SK-N-DZ (cell line): ENCODE data around the gene HSF2.

ENCODE experiments used
- DNase-seq: peaks from one replicate; pipeline ENCODE4 v3.0.0-alpha.2; 2015; ENCODE audit warnings: low spot score

Gene HSF2

DNA sequence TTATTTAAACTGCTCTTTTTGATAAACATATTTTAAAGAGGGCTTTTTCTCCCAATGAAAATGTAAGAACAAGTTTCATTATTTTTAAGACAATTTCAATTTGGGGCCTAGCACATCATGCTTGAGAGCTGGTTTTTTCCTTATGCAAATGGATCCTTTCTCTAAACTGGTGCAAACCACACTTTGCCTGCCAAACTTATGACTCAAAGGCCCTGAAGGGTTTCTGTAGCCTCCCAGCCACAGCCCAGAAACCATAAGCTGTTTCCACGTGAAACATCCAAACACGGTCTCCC, 451 bp upstream of the HSF2 start:
- no peak for DNase-seq

DNA sequence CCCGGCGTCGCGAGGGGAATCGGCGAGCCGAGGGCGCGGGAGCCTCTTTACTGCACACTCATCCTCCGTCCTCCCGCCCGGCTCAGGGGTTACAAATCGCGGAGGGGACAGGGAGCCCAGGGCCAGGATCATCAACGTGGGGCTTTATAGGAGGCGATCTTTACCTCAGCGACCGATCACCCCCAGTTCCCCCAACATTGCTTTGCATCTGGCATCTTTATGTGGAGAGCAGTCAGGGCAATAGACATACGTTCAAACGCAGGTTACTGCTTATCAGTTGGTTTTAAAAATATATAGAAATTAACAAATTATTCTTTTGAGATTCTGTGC, 634 bp downstream of the HSF2 start:
- DNase-seq, result no peak

GRCh38 chr6:122400462-122401089, 1.1 kb downstream of the HSF2 start:
- DNase-seq, result no peak

DNA sequence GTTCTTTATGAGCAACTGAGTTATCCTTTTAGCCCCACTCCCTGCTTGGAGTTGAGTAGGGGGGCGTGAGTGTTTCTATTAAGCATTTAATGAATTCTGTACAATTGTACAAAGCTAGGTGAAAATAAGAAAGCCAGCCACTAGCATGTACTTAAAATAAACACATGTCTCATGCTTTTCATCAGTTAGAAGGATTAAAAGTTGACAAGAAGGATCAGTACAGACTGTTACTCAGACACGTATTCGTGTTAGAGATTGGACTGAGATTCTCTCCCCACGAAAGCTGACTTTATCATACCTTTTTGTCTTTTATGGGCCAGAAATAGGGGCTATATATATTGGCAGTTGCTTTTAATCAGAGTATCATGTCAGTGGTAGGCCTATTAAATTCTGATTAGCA, 1.7 kb downstream of the HSF2 start:
- DNase-seq, result no peak

DNA sequence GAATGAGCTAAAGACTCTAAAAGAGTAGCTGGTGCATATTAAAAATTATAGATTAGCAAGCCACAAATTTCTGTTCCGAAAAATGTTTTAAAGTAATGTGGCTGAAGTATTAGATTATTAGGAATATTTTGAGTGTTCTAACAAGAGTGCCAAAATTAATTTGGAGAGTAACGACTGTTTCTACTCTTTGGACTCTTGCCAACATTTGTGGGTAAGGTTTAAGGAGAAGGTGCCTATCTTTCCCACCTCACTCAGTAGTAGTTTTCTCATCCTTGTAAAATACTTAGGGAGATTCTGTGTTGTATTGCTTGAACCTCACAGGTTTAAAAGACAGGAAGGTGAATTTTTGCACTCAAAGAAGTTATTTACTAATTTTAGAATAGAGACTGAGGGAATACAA, 5.0 kb downstream of the HSF2 start:
- DNase-seq, result no peak

- no peak for DNase-seq
Measured at GRCh38 chr6:122405417-122405816, 6.0 kb downstream of the HSF2 start.

- no peak for DNase-seq
Measured at GRCh38 chr6:122406187-122406586, 6.7 kb downstream of the HSF2 start.

GRCh38 chr6:122407712-122408111, 8.3 kb downstream of the HSF2 start:
- DNase-seq, result peak; percentile 36

- DNase-seq, result no peak
Measured at GRCh38 chr6:122408240-122408639, 8.8 kb downstream of the HSF2 start.

- no peak for DNase-seq
Measured at GRCh38 chr6:122408702-122409458, 9.4 kb downstream of the HSF2 start.

DNA sequence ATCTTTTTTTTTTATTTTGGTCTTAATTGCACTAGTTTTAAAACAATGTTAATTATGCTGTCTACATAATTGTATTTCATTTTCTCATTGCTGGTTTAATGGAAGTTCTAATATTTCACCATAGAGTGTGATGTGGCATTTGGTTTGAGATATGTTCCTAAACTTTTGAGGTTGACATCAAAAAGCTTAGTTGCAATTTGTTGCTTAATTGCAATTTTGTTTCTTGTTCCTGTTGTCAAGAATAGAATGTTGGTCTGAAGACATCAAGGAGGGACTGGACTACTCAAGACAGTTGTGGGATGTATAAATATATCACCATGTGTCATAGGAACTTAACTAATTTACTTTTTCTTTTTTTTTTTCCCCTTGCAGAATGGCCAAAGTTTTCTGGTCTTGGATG, 12.5 kb downstream of the HSF2 start:
- DNase-seq, result no peak

DNA sequence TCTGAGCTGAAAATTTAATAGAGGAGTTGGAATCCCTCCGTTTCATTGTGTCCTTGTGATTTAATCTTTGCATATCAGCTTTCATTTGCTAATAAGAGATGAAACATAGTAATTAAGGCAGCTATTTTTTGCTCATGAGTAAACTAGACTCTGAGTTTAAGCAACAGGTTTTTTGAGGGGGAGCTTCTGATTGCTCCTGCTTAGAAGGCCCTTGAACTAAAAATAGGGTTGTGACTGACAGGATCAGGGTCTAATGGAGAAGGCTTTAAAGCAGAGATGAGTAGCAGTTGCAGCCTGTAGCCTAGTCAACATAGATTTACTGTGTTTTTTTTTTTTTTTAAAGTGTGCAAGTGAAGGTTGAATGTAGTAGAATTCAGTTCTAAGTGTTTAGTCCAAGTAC, 17.4 kb downstream of the HSF2 start:
- no peak for DNase-seq

DNA sequence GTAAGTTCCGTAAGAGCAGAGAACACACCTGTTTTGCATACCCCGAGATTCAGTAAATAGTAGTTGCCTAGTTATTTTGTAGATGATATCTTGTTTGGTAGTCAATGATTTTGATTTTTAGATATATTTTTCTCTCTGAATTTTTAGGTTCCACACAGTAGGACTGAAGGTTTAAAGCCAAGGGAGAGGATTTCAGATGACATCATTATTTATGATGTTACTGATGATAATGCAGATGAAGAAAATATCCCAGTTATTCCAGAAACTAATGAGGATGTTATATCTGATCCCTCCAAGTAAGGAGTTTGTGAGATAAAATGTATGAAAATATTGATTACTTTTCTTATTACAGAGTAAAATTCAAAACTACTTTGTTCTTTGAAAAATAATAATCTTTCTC, 22.6 kb downstream of the HSF2 start:
- no peak for DNase-seq

DNA sequence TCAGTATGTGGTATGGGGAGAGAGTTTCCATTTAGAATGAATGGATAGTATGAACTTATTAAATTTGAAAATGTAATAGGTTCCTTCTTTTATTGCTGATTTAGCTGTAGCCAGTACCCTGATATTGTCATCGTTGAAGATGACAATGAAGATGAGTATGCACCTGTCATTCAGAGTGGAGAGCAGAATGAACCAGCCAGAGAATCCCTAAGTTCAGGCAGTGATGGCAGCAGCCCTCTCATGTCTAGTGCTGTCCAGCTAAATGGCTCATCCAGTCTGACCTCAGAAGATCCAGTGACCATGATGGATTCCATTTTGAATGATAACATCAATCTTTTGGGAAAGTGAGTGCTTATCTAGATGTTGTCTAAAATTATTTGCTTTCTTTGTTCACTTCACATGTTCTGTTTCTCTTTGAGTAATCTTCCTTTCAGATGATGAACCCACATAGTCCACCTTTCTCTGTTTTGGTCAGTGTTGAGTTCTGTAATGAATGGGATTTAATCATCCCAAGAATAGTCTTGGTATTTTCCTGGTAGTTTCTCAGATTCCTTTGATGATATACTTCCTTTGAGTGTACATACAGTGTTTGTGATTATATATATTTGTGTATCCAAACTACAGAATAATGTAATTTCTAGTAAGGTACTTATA, 23.3 kb downstream of the HSF2 start:
- DNase-seq, result no peak

DNA sequence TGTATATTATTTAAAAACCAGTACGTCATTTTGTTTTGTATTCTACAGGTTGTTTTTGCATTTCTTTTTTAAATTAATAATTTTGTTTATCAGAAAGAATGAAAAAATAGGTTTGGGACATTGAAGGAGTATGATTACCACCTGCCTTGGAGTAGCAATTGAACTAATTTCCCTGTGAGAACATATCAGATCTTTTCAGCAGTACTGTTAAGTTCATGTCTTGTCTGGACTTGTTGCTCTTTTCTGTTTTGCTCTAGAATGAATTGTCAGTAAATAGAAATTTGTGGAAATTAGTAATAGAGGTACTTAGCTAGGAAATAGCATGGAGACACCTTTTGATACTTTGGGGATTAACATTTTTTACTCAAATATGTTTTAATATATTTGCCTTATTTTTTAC, 24.3 kb downstream of the HSF2 start:
- DNase-seq, result no peak

DNA sequence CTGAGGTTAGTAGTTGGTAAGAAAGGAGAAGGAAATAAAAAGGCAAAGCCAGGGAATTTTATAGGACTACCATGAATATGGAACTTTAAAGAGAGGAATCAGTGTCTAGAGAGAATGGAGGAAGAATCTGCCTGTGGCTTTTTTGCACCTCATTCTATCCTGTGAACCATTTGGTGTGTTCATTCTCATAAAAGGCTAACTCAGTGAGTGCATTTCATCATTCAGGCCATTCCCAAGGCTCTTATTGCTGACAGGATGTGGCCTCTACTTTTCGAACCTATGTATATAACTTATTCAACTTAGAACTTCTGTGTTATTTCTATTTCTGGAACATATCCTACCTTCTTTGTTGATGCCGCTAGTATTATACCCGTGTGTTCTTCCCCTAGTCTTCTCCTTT, 27.1 kb downstream of the HSF2 start:
- DNase-seq, result no peak

DNA sequence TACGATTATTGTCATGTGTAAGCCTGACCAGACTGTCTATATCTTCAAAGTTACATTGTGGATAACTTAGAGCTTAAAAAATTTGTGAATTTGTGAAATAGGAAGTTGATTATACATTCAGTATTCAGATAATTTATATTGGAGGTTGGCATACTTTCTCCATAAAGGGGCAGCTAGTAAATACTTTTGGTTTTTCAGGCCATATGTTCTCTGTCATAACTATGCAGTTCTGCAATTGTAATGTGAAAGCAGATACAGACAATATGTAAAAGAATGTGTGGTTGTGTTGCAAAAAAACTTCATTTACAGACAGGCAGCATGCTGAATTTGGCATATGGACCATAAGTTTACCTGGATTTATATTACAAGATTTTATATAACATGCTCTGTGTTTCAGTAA, 29.3 kb downstream of the HSF2 start:
- no peak for DNase-seq

DNA sequence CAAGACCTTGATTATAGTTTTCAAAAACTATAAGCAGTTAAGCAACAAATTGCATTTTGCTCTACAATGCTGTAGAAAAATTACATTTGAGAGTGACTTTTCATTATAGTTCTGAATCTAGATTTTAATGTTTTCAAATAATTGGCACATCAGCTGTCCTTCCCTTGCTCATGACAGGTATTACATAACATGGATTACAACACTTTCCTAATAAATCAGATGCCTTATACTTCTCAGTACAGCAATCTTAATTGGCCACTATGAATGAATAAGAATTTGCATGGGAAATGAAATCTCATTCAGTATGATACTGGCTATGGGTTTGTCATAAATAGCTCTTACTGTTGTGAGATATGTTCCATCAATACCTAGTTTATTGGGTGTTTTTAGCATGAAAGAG, 29.9 kb downstream of the HSF2 start:
- no peak for DNase-seq

GRCh38 chr6:122431780-122432179, 32.3 kb downstream of the HSF2 start:
- DNase-seq, result no peak

- no peak for DNase-seq
Measured at GRCh38 chr6:122432816-122433215, 33.4 kb downstream of the HSF2 start.

DNA sequence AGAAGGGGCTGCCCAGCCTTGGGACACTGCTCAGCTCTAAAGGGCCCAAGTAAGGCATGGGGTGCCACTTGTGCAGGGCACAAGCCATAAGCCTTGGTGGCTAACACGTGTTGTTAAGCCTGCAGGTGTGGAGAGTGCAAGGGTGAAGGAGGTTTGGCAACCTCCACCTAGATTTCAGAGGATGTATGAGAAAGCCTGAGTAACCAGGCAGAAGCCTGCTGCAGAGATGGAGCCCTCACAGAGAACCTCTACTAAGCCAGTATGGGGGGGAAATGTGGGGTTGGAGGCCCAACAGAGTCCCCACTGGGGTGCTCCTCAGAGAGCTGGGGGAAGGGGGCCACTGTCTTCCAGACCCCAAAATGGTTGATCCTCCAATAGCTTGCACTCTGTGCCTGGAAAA, 39.5 kb downstream of the HSF2 start:
- DNase-seq, result no peak

DNA sequence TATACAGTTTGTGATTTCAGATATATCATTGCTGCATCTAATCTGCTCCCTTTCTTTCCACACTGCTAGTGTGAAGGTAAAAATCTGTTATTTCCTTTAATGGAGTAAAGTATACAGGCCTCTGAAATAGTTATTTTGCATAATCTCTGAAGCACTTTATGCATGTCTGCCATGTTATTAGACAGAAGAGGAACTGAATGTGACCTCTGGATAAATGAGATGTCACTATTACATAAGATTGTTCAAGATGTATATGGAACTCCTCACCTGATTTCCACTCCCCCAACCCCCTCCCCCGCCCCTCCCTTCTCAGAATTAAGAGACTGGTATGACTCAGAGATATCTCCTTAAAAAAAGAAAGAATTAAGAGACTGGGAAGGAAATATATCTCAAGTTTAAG, 45.8 kb downstream of the HSF2 start:
- no peak for DNase-seq

- no peak for DNase-seq
Measured at GRCh38 chr6:122449069-122449468, 49.6 kb downstream of the HSF2 start.

GRCh38 chr6:122452509-122452908, 53.1 kb downstream of the HSF2 start:
- DNase-seq, result no peak
